Right ventricle myocardium superior (tissue), 1 donor: ENCODE measurements around the gene TAS2R4. TPM values are rescaled to one million over a fixed set of nuclear protein-coding genes. Genes with fewer than 3 reads are reported as not detected.
"Not testable (repeated sequence)": the region's sequence is repeated elsewhere in the genome, so short reads cannot be mapped to it uniquely, and the experiment has no call there.

Source experiments
- ATAC-seq: fragments of 200-7000 bp; cut with Tn5 transposase; one replicate; pipeline ENCODE4 v1.9.1; 2020; ENCODE audit warnings: mild to moderate bottlenecking; ENCODE audit not compliant: poor library complexity
- DNase-seq: peaks from one replicate; pipeline ENCODE4 v3.0.0-alpha.2; 2020
- intact Hi-C: fragments of 100-400 bp; cut with DNase I; formaldehyde crosslinking; loops from one replicate; pipeline ENCODE4 v1.11.2; 2022
- total RNA-seq: library from RNA; stranded (reverse); fragmentation: NEBNext Ultra II Directional; extraction: Animal tissue kit (Norgen Biotek cat#: 25700); gene quantifications from one replicate; pipeline ENCODE4 v1.2.1, GENCODE V29; 2021
- donor health status: DM: no; HTN: yes; CAD: no; lungs with severe emphysema.

Gene TAS2R4
- total RNA-seq, 1 donor from 2014 or later = 0.32 TPM

- no peak for ATAC-seq
- intact Hi-C loops = no loop called here
These were observed 16.1 kb downstream of the TAS2R4 start for GRCh38 chr7:141792526-141792925.

GRCh38 chr7:141820067-141820466 lies 43.6 kb downstream of the TAS2R4 start:
- DNase-seq (no peak), ATAC-seq (no peak)
- intact Hi-C loops = no loop called here

More at GRCh38 chr7:141792526-141792925, 16.1 kb downstream of the TAS2R4 start:
- DNase-seq = no peak

- not testable (repeated sequence) for DNase-seq, ATAC-seq
These were observed 46.0 kb downstream of the TAS2R4 start for GRCh38 chr7:141822432-141822831.

More at GRCh38 chr7:141822432-141822831, 46.0 kb downstream of the TAS2R4 start:
- intact Hi-C loops = not testable (repeated sequence)

Other genes starting within 250 kb of the TAS2R4 start
- 27.7 TPM for gene AGK, start 225.3 kb upstream of the TAS2R4 start, total RNA-seq
- 8.6 TPM for gene DENND11, start 74.5 kb upstream of the TAS2R4 start, total RNA-seq
- not detected for gene WEE2, start 68.3 kb upstream of the TAS2R4 start, total RNA-seq
- 116 TPM for gene SSBP1, start 38.3 kb upstream of the TAS2R4 start, total RNA-seq
- 0.32 TPM for gene TAS2R3, start 12.6 kb upstream of the TAS2R4 start, total RNA-seq
- gene TAS2R5, start 13.5 kb downstream of the TAS2R4 start, total RNA-seq = 0.27 TPM
- gene PRSS37, start 64.8 kb downstream of the TAS2R4 start, total RNA-seq = not detected
- gene OR9A4, start 139.7 kb downstream of the TAS2R4 start, total RNA-seq = not detected
- gene CLEC5A, start 170.3 kb downstream of the TAS2R4 start, total RNA-seq = 0.08 TPM
- gene TAS2R38, start 197.1 kb downstream of the TAS2R4 start, total RNA-seq = not detected
- gene MGAM, start 219.2 kb downstream of the TAS2R4 start, total RNA-seq = 0.65 TPM